Vagina (tissue), 2 donors: ENCODE data around the gene PCDH8.

Source experiments
- CTCF ChIP-seq, 3 experiments: fragments of 450-650 bp in 2 of 3; fragments of 200-600 bp in 1 of 3; sonication (generic) in 1 of 3; IDR thresholded peaks; one replicate each; pipeline ENCODE4 v1.5.1; 2017 to 2019; ENCODE audit warnings: antibody characterized with exemption in 3 of 3, mild to moderate bottlenecking in 2 of 3, moderate library complexity in 2 of 3
- POLR2AphosphoS5 ChIP-seq, 2 donors: sonication (generic); formaldehyde crosslinking; IDR thresholded peaks; one replicate each; pipeline ENCODE4 v1.9.0; 2017; ENCODE audit warnings: antibody characterized with exemption in 2 of 2, mild to moderate bottlenecking in 2 of 2, low read depth in 1 of 2; ENCODE audit not compliant: insufficient read depth in 1 of 2

GRCh38 chr13:52846567-52847321 lies 1.7 kb downstream of the PCDH8 start:
- no peak for TF ChIP-seq POLR2AphosphoS5 (IDR thresholded peaks at IDR 0.05; ENCODE audit: insufficient read depth in 1 of 2, low read depth in 1 of 2)
- peak in 1 of 3 experiments; percentile 31 for TF ChIP-seq CTCF (IDR thresholded peaks at IDR 0.05)
